Measurements from ENCODE around the gene ITPK1. TPM values are rescaled to one million over a fixed set of nuclear protein-coding genes. Genes with fewer than 3 reads are reported as not detected.

ITPK1 gene
- polyA plus RNA-seq, 1 of the 3 experiments (the other 2 are of a cell fraction) = 23.2 TPM

DNA sequence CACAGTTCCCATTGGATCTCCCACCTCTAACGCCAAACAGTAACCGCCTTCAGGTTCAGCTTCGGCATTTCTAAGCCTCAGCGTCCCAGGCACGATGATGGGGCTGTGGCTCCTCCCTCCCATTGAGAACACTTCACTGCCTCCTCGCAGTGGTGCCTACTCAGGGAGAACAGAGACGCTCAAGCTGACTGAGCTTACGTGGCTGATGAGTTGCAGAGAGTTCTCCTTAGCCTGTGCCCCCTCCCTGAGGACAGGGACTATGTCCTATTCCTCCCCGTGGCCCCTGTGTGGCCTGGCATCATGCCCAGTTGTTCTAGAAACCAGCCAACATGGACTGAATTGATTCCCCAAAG, 87.0 kb downstream of the ITPK1 start (continued):
- no peak for TF ChIP-seq CHD2 (IDR thresholded peaks at IDR 0.05; ENCODE audit: low read length, partially characterized antibody)

DNA sequence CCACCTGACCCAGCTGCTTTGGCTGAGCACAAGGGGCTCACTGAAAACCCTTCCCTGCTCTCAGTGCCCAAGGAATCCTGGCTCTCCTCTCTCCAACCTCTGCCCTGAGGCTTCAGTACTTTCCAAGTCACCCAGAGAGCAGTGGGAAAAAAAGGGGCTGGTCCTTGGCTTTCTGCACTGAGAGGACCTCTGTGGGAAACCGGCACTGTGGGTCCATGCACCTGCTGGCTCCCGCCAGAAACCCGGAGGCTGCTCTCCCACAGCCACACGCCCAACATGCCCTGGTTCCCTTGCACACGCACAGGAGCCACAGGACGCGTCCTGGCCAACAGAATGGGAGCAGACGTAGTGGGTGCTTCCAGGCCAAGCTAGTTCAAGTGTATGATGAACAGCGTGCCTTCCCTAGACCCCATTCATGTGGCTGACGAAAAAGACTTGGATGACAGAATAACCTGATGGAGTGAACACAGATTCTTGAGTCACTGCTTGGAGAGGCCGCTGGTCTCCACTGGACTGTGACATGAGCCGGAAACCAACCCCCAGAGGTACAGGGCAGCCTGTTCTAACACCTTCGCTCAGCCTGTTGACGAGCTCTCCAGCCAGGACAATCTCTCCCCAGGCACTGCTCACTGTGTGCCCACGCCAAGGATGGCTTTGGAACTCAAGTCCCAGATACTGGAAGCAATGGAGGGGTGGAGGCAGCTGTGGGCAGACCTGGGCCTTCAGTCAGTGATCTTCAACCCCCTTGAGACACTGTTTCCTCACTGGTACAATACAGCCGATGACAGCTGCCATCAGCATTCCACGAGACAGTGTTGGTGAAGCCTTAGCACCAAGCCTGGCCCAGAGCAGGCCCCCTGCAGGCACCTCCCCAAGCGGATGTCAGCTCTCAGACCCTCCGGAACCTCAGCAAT, 87.7 kb downstream of the ITPK1 start:
- Histone ChIP-seq H3K4me3 (ENCODE audit: low read depth in 2 of 2, low read length in 1 of 2) (no peak overlapping the region), H2AFZ (ENCODE audit: low read depth) (no peak overlapping the region), H3K36me3 (replicated peaks in 1 of 2; ENCODE audit: control insufficient read depth in 1 of 2, insufficient read depth in 2 of 2, low read length in 1 of 2) (no peaks in the 10 kb centered on the region), H3K4me1 (ENCODE audit: control insufficient read depth in 1 of 2, insufficient read depth in 2 of 2, low read depth in 1 of 2, low read length in 1 of 2) (peaks cover 0 to 36% of the 10 kb centered on the region in 2 experiments; a peak in 1 of 4 replicates), H3K4me2 (no peak overlapping the region), H3F3A (replicated peaks; ENCODE audit: insufficient read depth) (no peaks in the 10 kb centered on the region), H3K27me3 (ENCODE audit: insufficient read depth) (no peaks in the 10 kb centered on the region), H3K9me3 (no peaks in the 10 kb centered on the region), H4K20me1 (ENCODE audit: insufficient read depth) (0 out of 2 replicates have a peak, but pooled peaks cover 1% of the 10 kb centered on the region), H3K9me2 (no peaks in the 10 kb centered on the region), H3K9ac (no peak overlapping the region), H3K79me2 (ENCODE audit: insufficient read depth) (no peaks in the 10 kb centered on the region), H3K27ac (ENCODE audit: low read depth in 2 of 2, low read length in 1 of 2) (no peak overlapping the region)
- TF ChIP-seq, protein P1, sequence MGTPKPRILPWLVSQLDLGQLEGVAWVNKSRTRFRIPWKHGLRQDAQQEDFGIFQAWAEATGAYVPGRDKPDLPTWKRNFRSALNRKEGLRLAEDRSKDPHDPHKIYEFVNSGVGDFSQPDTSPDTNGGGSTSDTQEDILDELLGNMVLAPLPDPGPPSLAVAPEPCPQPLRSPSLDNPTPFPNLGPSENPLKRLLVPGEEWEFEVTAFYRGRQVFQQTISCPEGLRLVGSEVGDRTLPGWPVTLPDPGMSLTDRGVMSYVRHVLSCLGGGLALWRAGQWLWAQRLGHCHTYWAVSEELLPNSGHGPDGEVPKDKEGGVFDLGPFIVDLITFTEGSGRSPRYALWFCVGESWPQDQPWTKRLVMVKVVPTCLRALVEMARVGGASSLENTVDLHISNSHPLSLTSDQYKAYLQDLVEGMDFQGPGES (IDR thresholded peaks at IDR 0.05; ENCODE audit: low read depth, low read length) = no peak
- no peak for TF ChIP-seq JUND (IDR thresholded peaks at IDR 0.05)
- no peak for TF ChIP-seq USF1 (IDR thresholded peaks at IDR 0.05; ENCODE audit: borderline replicate concordance, low read depth)
- no peak for TF ChIP-seq ELF1 (IDR thresholded peaks at IDR 0.05)
- no peak for TF ChIP-seq YY1 (IDR thresholded peaks at IDR 0.05; ENCODE audit: low read depth)
- no peak for TF ChIP-seq GATA2 (CRISPR knock-in tag; IDR thresholded peaks at IDR 0.05)
- no peak for TF ChIP-seq POLR2AphosphoS5 (IDR thresholded peaks at IDR 0.05; ENCODE audit: low read depth, low read length)
- TF ChIP-seq SMC3 (IDR thresholded peaks at IDR 0.05; ENCODE audit: low read depth, low read length) = no peak
- TF ChIP-seq, protein P2, sequence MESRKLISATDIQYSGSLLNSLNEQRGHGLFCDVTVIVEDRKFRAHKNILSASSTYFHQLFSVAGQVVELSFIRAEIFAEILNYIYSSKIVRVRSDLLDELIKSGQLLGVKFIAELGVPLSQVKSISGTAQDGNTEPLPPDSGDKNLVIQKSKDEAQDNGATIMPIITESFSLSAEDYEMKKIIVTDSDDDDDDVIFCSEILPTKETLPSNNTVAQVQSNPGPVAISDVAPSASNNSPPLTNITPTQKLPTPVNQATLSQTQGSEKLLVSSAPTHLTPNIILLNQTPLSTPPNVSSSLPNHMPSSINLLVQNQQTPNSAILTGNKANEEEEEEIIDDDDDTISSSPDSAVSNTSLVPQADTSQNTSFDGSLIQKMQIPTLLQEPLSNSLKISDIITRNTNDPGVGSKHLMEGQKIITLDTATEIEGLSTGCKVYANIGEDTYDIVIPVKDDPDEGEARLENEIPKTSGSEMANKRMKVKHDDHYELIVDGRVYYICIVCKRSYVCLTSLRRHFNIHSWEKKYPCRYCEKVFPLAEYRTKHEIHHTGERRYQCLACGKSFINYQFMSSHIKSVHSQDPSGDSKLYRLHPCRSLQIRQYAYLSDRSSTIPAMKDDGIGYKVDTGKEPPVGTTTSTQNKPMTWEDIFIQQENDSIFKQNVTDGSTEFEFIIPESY (IDR thresholded peaks at IDR 0.05; ENCODE audit: borderline replicate concordance, low read depth) = no peak
- TF ChIP-seq CHD2 (IDR thresholded peaks at IDR 0.05; ENCODE audit: low read length, partially characterized antibody) = no peak
- TF ChIP-seq FOXJ3 (CRISPR knock-in tag; IDR thresholded peaks at IDR 0.05) = no peak
- no peak for TF ChIP-seq MXI1 (IDR thresholded peaks at IDR 0.05; ENCODE audit: low read depth, low read length)
- TF ChIP-seq, protein P3, sequence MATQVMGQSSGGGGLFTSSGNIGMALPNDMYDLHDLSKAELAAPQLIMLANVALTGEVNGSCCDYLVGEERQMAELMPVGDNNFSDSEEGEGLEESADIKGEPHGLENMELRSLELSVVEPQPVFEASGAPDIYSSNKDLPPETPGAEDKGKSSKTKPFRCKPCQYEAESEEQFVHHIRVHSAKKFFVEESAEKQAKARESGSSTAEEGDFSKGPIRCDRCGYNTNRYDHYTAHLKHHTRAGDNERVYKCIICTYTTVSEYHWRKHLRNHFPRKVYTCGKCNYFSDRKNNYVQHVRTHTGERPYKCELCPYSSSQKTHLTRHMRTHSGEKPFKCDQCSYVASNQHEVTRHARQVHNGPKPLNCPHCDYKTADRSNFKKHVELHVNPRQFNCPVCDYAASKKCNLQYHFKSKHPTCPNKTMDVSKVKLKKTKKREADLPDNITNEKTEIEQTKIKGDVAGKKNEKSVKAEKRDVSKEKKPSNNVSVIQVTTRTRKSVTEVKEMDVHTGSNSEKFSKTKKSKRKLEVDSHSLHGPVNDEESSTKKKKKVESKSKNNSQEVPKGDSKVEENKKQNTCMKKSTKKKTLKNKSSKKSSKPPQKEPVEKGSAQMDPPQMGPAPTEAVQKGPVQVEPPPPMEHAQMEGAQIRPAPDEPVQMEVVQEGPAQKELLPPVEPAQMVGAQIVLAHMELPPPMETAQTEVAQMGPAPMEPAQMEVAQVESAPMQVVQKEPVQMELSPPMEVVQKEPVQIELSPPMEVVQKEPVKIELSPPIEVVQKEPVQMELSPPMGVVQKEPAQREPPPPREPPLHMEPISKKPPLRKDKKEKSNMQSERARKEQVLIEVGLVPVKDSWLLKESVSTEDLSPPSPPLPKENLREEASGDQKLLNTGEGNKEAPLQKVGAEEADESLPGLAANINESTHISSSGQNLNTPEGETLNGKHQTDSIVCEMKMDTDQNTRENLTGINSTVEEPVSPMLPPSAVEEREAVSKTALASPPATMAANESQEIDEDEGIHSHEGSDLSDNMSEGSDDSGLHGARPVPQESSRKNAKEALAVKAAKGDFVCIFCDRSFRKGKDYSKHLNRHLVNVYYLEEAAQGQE (IDR thresholded peaks at IDR 0.05; ENCODE audit: low read depth, low read length) = no peak
- TF ChIP-seq EZH2phosphoT487 (IDR thresholded peaks at IDR 0.05; ENCODE audit: borderline replicate concordance, low read depth) = no peak
- no peak for TF ChIP-seq MAX (IDR thresholded peaks at IDR 0.05; ENCODE audit: low read depth)
- no peak for TF ChIP-seq NFIC (IDR thresholded peaks at IDR 0.05; ENCODE audit: borderline replicate concordance)
- no peak for TF ChIP-seq GABPA (IDR thresholded peaks at IDR 0.05; ENCODE audit: low read depth)
- TF ChIP-seq RCOR1 (IDR thresholded peaks at IDR 0.05; ENCODE audit: low read length) = no peak
- TF ChIP-seq MEF2A (IDR thresholded peaks at IDR 0.05; ENCODE audit: borderline replicate concordance, low read depth) = no peak
- ChIA-PET CTCF (interaction anchor here (1.0 to 1.8 kb wide), 2 partner anchors 75 to 85 kb away, joined by 3 to 5 read pairs; no protein-coding TSS in a partner anchor), POLR2A (no interaction called here)
- DNase-seq = no peak
- WGBS (ENCODE audit: low lambda C conversion rate) = 88% methylated on average over 13 of the region's 19 CpGs

Data from SK-N-SH (cell line).